Measurements from ENCODE around the gene AGBL2. TPM values are rescaled to one million over a fixed set of nuclear protein-coding genes. Genes with fewer than 3 reads are reported as not detected.

AGBL2 gene
- total and polyA plus RNA-seq, 2 experiments from 2014 or later, result 0.51 to 2.7 TPM

- H3K27me3 ChIP-seq (replicated peaks; ENCODE audit: insufficient read depth), result no peaks in the 10 kb centered on the region; the same call in 1 of the 2 replicates
- no peaks in the 10 kb centered on the region for H3F3A ChIP-seq (ENCODE audit: insufficient read depth)
- DNase-seq, result no peak
- no peaks in the 10 kb centered on the region for H3K4me1 ChIP-seq (ENCODE audit: insufficient read depth)
- H3K79me2 ChIP-seq (ENCODE audit: insufficient read depth), result no peaks in the 10 kb centered on the region
- H4K20me1 ChIP-seq (ENCODE audit: insufficient read depth), result no peaks in the 10 kb centered on the region
- no peaks in the 10 kb centered on the region for H3K36me3 ChIP-seq (ENCODE audit: low read depth)
- no peak overlapping the region for H3K27ac ChIP-seq
- H3K4me3 ChIP-seq, result no peak overlapping the region
- no peaks in the 10 kb centered on the region for H3K9me2 ChIP-seq (ENCODE audit: insufficient read depth)
- H3K9me3 ChIP-seq (ENCODE audit: low read depth), result no peaks in the 10 kb centered on the region
- no peak overlapping the region for H2AFZ ChIP-seq
- no peak for TF ChIP-seq EZH2 (IDR thresholded peaks at IDR 0.05; ENCODE audit: insufficient read depth, poor library complexity, severe bottlenecking)
- no peak for TF ChIP-seq EZH2phosphoT487 (IDR thresholded peaks at IDR 0.05; ENCODE audit: insufficient read depth, low read depth)
- in situ Hi-C loops (cut with MboI), result no loop called here
- no peak overlapping the region for H3K4me2 ChIP-seq (ENCODE audit: unreplicated experiment)
- 88 to 93% methylated on average over 1 of the region's 1 CpG for WGBS, 2 experiments (ENCODE audit: low coverage in 1 of 2, low lambda C conversion rate in 2 of 2, missing lambda C conversion rate in 2 of 2)
- no peak overlapping the region for H3K9ac ChIP-seq
Measured at GRCh38 chr11:47686151-47686550, 29.0 kb downstream of the AGBL2 start.

- Histone ChIP-seq H3K27me3 (replicated peaks; ENCODE audit: insufficient read depth) (no peaks in the 10 kb centered on the region), H3K4me3 (no peak overlapping the region), H3K9me3 (ENCODE audit: low read depth) (no peaks in the 10 kb centered on the region), H3K9me2 (ENCODE audit: insufficient read depth) (no peaks in the 10 kb centered on the region), H3K36me3 (ENCODE audit: low read depth) (no peaks in the 10 kb centered on the region), H4K20me1 (ENCODE audit: insufficient read depth) (no peaks in the 10 kb centered on the region), H3K4me1 (ENCODE audit: insufficient read depth) (no peaks in the 10 kb centered on the region), H3K4me2 (ENCODE audit: unreplicated experiment) (no peak overlapping the region), H3K79me2 (ENCODE audit: insufficient read depth) (no peaks in the 10 kb centered on the region), H3K27ac (no peak overlapping the region), H2AFZ (no peak overlapping the region), H3K9ac (no peak overlapping the region), H3F3A (ENCODE audit: insufficient read depth) (no peaks in the 10 kb centered on the region)
- WGBS, 2 experiments (ENCODE audit: low coverage in 1 of 2, low lambda C conversion rate in 2 of 2, missing lambda C conversion rate in 2 of 2), result 58 to 64% methylated on average over 2 of the region's 2 CpGs
- TF ChIP-seq EZH2phosphoT487 (IDR thresholded peaks at IDR 0.05; ENCODE audit: insufficient read depth, low read depth), result no peak
- no peak for TF ChIP-seq EZH2 (IDR thresholded peaks at IDR 0.05; ENCODE audit: insufficient read depth, poor library complexity, severe bottlenecking)
- no peak for DNase-seq
- in situ Hi-C loops (cut with MboI), result no loop called here
Measured at GRCh38 chr11:47675851-47676250, 39.3 kb downstream of the AGBL2 start.

DNA sequence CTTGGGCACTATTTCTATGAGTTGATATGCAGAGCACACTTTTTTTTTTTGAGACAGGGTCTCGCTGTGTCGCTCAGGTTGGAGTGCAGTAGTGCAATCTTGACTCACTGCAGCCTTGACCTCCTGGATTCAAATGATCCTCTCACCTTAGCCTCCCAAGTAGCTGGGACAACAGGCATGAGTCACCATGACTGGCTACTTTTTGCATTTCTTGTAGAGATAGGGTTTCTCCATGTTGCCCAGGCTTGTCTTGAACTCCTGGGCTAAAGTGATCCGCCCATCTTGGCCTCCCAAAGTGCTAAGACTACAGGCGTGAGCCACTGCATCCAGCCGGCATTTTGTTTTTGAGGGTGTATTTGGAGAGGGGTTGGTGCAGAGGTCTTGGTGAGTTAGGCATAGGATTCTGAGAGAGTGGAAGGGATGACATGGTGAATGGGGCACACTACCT is 42.9 kb downstream of the AGBL2 start:
- Histone ChIP-seq H3K4me2 (ENCODE audit: unreplicated experiment) (no peak overlapping the region), H3K9me2 (ENCODE audit: insufficient read depth) (no peaks in the 10 kb centered on the region), H3K79me2 (ENCODE audit: insufficient read depth) (no peaks in the 10 kb centered on the region), H3K27me3 (replicated peaks; ENCODE audit: insufficient read depth) (no peaks in the 10 kb centered on the region), H3K4me1 (ENCODE audit: insufficient read depth) (no peaks in the 10 kb centered on the region), H3K36me3 (ENCODE audit: low read depth) (no peaks in the 10 kb centered on the region), H4K20me1 (ENCODE audit: insufficient read depth) (no peaks in the 10 kb centered on the region), H3K9me3 (ENCODE audit: low read depth) (no peaks in the 10 kb centered on the region), H3F3A (ENCODE audit: insufficient read depth) (no peaks in the 10 kb centered on the region), H2AFZ (no peak overlapping the region), H3K27ac (no peak overlapping the region), H3K9ac (no peak overlapping the region), H3K4me3 (no peak overlapping the region)
- WGBS, 2 experiments (ENCODE audit: low coverage in 1 of 2, low lambda C conversion rate in 2 of 2, missing lambda C conversion rate in 2 of 2), result 79 to 91% methylated on average over 5 of the region's 5 CpGs
- no peak for TF ChIP-seq EZH2 (IDR thresholded peaks at IDR 0.05; ENCODE audit: insufficient read depth, poor library complexity, severe bottlenecking)
- no peak for TF ChIP-seq EZH2phosphoT487 (IDR thresholded peaks at IDR 0.05; ENCODE audit: insufficient read depth, low read depth)
- in situ Hi-C loops (cut with MboI), result no loop called here
- DNase-seq, result peak; percentile 26

DNA sequence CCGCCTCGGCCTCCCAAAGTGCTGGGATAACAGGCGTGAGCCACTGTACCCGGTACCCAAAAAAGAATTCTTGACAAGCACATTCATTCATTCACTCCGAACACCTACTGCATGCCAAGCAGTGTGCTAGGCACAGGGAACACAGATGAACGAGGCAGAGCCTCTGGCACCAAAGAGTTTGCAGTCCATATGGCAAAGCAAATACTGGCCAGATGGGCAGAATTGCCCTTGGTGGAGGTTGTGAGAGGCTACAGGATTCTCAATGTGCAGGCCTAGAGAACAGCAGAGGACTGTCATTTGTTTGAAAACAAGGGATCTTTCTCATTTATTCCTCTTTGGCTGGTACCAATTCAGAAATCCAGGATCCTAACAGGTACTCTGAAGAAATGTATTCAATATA is 45.3 kb downstream of the AGBL2 start:
- H2AFZ ChIP-seq, result no peak overlapping the region
- no peak overlapping the region for H3K4me3 ChIP-seq
- H4K20me1 ChIP-seq (ENCODE audit: insufficient read depth), result no peaks in the 10 kb centered on the region
- TF ChIP-seq EZH2phosphoT487 (IDR thresholded peaks at IDR 0.05; ENCODE audit: insufficient read depth, low read depth) (no peak), EZH2 (IDR thresholded peaks at IDR 0.05; ENCODE audit: insufficient read depth, poor library complexity, severe bottlenecking) (no peak)
- H3K4me1 ChIP-seq (ENCODE audit: insufficient read depth), result no peaks in the 10 kb centered on the region
- no peaks in the 10 kb centered on the region for H3K27me3 ChIP-seq (replicated peaks; ENCODE audit: insufficient read depth)
- no peak overlapping the region for H3K9ac ChIP-seq
- H3F3A ChIP-seq (ENCODE audit: insufficient read depth), result no peaks in the 10 kb centered on the region
- H3K4me2 ChIP-seq (ENCODE audit: unreplicated experiment), result no peak overlapping the region
- no peaks in the 10 kb centered on the region for H3K36me3 ChIP-seq (ENCODE audit: low read depth)
- no peaks in the 10 kb centered on the region for H3K79me2 ChIP-seq (ENCODE audit: insufficient read depth)
- H3K9me3 ChIP-seq (ENCODE audit: low read depth), result no peaks in the 10 kb centered on the region
- no peaks in the 10 kb centered on the region for H3K9me2 ChIP-seq (ENCODE audit: insufficient read depth)
- WGBS, 2 experiments (ENCODE audit: low coverage in 1 of 2, low lambda C conversion rate in 2 of 2, missing lambda C conversion rate in 2 of 2), result 88 to 89% methylated on average over 6 of the region's 6 CpGs
- no peak overlapping the region for H3K27ac ChIP-seq
- in situ Hi-C loops (cut with MboI), result no loop called here
- DNase-seq, result no peak

GRCh38 chr11:47668665-47669064 is 46.5 kb downstream of the AGBL2 start:
- no peaks in the 10 kb centered on the region for H3K27me3 ChIP-seq (replicated peaks; ENCODE audit: insufficient read depth)
- no peak for TF ChIP-seq EZH2 (IDR thresholded peaks at IDR 0.05; ENCODE audit: insufficient read depth, poor library complexity, severe bottlenecking)
- TF ChIP-seq EZH2phosphoT487 (IDR thresholded peaks at IDR 0.05; ENCODE audit: insufficient read depth, low read depth), result no peak
- in situ Hi-C loops (cut with MboI), result no loop called here
- no peaks in the 10 kb centered on the region for H3K4me1 ChIP-seq (ENCODE audit: insufficient read depth)
- no peak overlapping the region for H3K4me2 ChIP-seq (ENCODE audit: unreplicated experiment)
- no peak overlapping the region for H3K27ac ChIP-seq
- DNase-seq, result no peak
- H3K9ac ChIP-seq, result no peak overlapping the region
- H3K79me2 ChIP-seq (ENCODE audit: insufficient read depth), result no peaks in the 10 kb centered on the region
- H3K4me3 ChIP-seq, result no peak overlapping the region
- no peaks in the 10 kb centered on the region for H3K9me2 ChIP-seq (ENCODE audit: insufficient read depth)
- no peaks in the 10 kb centered on the region for H3K9me3 ChIP-seq (ENCODE audit: low read depth)
- H3K36me3 ChIP-seq (ENCODE audit: low read depth), result no peaks in the 10 kb centered on the region
- no peaks in the 10 kb centered on the region for H4K20me1 ChIP-seq (ENCODE audit: insufficient read depth)
- no peak overlapping the region for H2AFZ ChIP-seq
- H3F3A ChIP-seq (ENCODE audit: insufficient read depth), result no peaks in the 10 kb centered on the region

Data from GM23248 (cell line).